HUDEP-2 (cell line): ENCODE data around the gene ALKBH1.
"Not testable (repeated sequence)": the region's sequence is repeated elsewhere in the genome, so short reads cannot be mapped to it uniquely, and the experiment has no call there.

Source experiments
- DNase-seq, 76 experiments: peaks; one replicate each; lab custom pipeline; 2025; ENCODE audit not compliant: unreplicated experiment in 76 of 76; lab: John Stamatoyannopoulos, UW

The ALKBH1 gene

GRCh38 chr14:77635466-77635865 lies 72.4 kb downstream of the ALKBH1 start:
- DNase-seq, result not testable (repeated sequence)

- DNase-seq, result no peak
Observed at GRCh38 chr14:77630111-77630510, 77.7 kb downstream of the ALKBH1 start.

GRCh38 chr14:77625360-77625759 lies 82.5 kb downstream of the ALKBH1 start:
- no peak for DNase-seq

GRCh38 chr14:77623201-77623600 lies 84.6 kb downstream of the ALKBH1 start:
- no peak for DNase-seq
